ENCODE results near the gene USP34. TPM values are rescaled to one million over a fixed set of nuclear protein-coding genes. Genes with fewer than 3 reads are reported as not detected.

USP34 gene
- total and polyA plus RNA-seq, 9 of the 15 experiments (the other 6 are each of a cell fraction or from before 2014, with no cell fraction given) = 19.8 to 108 (median 67.8) TPM

- no peak; the same call in 1 of the 2 replicates for TF ChIP-seq ZNF24 (IDR thresholded peaks at IDR 0.05)
- TF ChIP-seq ZKSCAN1 (IDR thresholded peaks at IDR 0.05; ENCODE audit: low read depth, low read length) = 0 out of 2 replicates have a peak, but pooled peaks have one; percentile 16
- TF ChIP-seq, protein P1, sequence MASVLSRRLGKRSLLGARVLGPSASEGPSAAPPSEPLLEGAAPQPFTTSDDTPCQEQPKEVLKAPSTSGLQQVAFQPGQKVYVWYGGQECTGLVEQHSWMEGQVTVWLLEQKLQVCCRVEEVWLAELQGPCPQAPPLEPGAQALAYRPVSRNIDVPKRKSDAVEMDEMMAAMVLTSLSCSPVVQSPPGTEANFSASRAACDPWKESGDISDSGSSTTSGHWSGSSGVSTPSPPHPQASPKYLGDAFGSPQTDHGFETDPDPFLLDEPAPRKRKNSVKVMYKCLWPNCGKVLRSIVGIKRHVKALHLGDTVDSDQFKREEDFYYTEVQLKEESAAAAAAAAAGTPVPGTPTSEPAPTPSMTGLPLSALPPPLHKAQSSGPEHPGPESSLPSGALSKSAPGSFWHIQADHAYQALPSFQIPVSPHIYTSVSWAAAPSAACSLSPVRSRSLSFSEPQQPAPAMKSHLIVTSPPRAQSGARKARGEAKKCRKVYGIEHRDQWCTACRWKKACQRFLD (CRISPR knock-in tag; IDR thresholded peaks at IDR 0.05) = peak; percentile 97
- TF ChIP-seq SOX6 (IDR thresholded peaks at IDR 0.05) = peak; percentile 56
- TF ChIP-seq YBX1 (IDR thresholded peaks at IDR 0.05) = no peak
- TF ChIP-seq ZBED1 (IDR thresholded peaks at IDR 0.05) = no peak
- TF ChIP-seq NCOA1 (IDR thresholded peaks at IDR 0.05; ENCODE audit: low read depth) = peak; percentile 71
- peak; percentile 79 for TF ChIP-seq RB1 (IDR thresholded peaks at IDR 0.05; ENCODE audit: low read depth)
- peak; percentile 95 for TF ChIP-seq L3MBTL2 (IDR thresholded peaks at IDR 0.05)
- peak; percentile 96 for TF ChIP-seq KDM5B (IDR thresholded peaks at IDR 0.05; ENCODE audit: insufficient replicate concordance, low read depth, low read length)
- TF ChIP-seq KLF13 (tag; IDR thresholded peaks at IDR 0.05; ENCODE audit: borderline replicate concordance, low read depth) = no peak; the same call in 1 of the 2 replicates
- no peak for TF ChIP-seq ZFP30 (CRISPR knock-in tag; IDR thresholded peaks at IDR 0.05; ENCODE audit: borderline replicate concordance)
- TF ChIP-seq SPI1 (IDR thresholded peaks at IDR 0.05; ENCODE audit: borderline replicate concordance, low read depth, low read length) = 0 out of 2 replicates have a peak, but pooled peaks have one; percentile 5
- TF ChIP-seq ZNF146 (CRISPR knock-in tag; IDR thresholded peaks at IDR 0.05; ENCODE audit: unreplicated experiment) = no peak
- TF ChIP-seq, protein P2, sequence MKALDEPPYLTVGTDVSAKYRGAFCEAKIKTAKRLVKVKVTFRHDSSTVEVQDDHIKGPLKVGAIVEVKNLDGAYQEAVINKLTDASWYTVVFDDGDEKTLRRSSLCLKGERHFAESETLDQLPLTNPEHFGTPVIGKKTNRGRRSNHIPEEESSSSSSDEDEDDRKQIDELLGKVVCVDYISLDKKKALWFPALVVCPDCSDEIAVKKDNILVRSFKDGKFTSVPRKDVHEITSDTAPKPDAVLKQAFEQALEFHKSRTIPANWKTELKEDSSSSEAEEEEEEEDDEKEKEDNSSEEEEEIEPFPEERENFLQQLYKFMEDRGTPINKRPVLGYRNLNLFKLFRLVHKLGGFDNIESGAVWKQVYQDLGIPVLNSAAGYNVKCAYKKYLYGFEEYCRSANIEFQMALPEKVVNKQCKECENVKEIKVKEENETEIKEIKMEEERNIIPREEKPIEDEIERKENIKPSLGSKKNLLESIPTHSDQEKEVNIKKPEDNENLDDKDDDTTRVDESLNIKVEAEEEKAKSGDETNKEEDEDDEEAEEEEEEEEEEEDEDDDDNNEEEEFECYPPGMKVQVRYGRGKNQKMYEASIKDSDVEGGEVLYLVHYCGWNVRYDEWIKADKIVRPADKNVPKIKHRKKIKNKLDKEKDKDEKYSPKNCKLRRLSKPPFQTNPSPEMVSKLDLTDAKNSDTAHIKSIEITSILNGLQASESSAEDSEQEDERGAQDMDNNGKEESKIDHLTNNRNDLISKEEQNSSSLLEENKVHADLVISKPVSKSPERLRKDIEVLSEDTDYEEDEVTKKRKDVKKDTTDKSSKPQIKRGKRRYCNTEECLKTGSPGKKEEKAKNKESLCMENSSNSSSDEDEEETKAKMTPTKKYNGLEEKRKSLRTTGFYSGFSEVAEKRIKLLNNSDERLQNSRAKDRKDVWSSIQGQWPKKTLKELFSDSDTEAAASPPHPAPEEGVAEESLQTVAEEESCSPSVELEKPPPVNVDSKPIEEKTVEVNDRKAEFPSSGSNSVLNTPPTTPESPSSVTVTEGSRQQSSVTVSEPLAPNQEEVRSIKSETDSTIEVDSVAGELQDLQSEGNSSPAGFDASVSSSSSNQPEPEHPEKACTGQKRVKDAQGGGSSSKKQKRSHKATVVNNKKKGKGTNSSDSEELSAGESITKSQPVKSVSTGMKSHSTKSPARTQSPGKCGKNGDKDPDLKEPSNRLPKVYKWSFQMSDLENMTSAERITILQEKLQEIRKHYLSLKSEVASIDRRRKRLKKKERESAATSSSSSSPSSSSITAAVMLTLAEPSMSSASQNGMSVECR (CRISPR knock-in tag; IDR thresholded peaks at IDR 0.05) = peak; percentile 79; the same call in 1 of the 2 replicates
- TF ChIP-seq BHLHE40 (IDR thresholded peaks at IDR 0.05; ENCODE audit: low read length) = peak; percentile 58
- TF ChIP-seq, protein P3, sequence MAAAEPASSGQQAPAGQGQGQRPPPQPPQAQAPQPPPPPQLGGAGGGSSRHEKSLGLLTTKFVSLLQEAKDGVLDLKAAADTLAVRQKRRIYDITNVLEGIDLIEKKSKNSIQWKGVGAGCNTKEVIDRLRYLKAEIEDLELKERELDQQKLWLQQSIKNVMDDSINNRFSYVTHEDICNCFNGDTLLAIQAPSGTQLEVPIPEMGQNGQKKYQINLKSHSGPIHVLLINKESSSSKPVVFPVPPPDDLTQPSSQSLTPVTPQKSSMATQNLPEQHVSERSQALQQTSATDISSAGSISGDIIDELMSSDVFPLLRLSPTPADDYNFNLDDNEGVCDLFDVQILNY (CRISPR knock-in tag; IDR thresholded peaks at IDR 0.05) = peak; percentile 71; the same call in 1 of the 2 replicates
- peak; percentile 43; the same call in 1 of the 2 replicates for TF ChIP-seq SMARCE1 (IDR thresholded peaks at IDR 0.05)
- TF ChIP-seq RFX5 (IDR thresholded peaks at IDR 0.05; ENCODE audit: low read depth, low read length) = no peak
- TF ChIP-seq DPF2 (IDR thresholded peaks at IDR 0.05) = peak; percentile 68; the same call in 1 of the 2 replicates
- TF ChIP-seq HNRNPLL (IDR thresholded peaks at IDR 0.05; ENCODE audit: low read depth, low read length, poor library complexity, severe bottlenecking) = peak; percentile 82
These were observed 293.8 kb downstream of the USP34 start (continued) for GRCh38 chr2:61176755-61177726.

All from K562 (cell line).